22Rv1 (cell line): ENCODE results near the gene AZU1.

Experiments
- CTCF ChIP-seq: fragments of 450-650 bp; IDR thresholded peaks from 2 replicates; pipeline ENCODE4 v1.5.1; 2017; ENCODE audit warnings: mild to moderate bottlenecking
- ZFX ChIP-seq: fragments of 450-650 bp; IDR thresholded peaks from 2 replicates; pipeline ENCODE4 v1.6.1; 2017; ENCODE audit warnings: antibody characterized with exemption, borderline replicate concordance

GRCh38 chr19:825897-826644 is 1.6 kb upstream of the AZU1 start:
- TF ChIP-seq CTCF (no peak), ZFX (no peak)
